ENCODE data around the gene BRIP1.
"Not testable (repeated sequence)": the region's sequence is repeated elsewhere in the genome, so short reads cannot be mapped to it uniquely, and the experiment has no call there.

Gene BRIP1

GRCh38 chr17:61720016-61720795 lies 143.1 kb downstream of the BRIP1 start:
- no peak overlapping the region for H3K4me3 ChIP-seq (ENCODE audit: low read depth, low read length)
- no peak for DNase-seq (ENCODE audit: low read depth)
- TF ChIP-seq, protein P1, sequence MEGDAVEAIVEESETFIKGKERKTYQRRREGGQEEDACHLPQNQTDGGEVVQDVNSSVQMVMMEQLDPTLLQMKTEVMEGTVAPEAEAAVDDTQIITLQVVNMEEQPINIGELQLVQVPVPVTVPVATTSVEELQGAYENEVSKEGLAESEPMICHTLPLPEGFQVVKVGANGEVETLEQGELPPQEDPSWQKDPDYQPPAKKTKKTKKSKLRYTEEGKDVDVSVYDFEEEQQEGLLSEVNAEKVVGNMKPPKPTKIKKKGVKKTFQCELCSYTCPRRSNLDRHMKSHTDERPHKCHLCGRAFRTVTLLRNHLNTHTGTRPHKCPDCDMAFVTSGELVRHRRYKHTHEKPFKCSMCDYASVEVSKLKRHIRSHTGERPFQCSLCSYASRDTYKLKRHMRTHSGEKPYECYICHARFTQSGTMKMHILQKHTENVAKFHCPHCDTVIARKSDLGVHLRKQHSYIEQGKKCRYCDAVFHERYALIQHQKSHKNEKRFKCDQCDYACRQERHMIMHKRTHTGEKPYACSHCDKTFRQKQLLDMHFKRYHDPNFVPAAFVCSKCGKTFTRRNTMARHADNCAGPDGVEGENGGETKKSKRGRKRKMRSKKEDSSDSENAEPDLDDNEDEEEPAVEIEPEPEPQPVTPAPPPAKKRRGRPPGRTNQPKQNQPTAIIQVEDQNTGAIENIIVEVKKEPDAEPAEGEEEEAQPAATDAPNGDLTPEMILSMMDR (IDR thresholded peaks at IDR 0.05; ENCODE audit: low read depth, low read length), result no peak
- TF ChIP-seq MYC (IDR thresholded peaks at IDR 0.05; ENCODE audit: low read depth, low read length), result no peak
- TF ChIP-seq, protein P2, sequence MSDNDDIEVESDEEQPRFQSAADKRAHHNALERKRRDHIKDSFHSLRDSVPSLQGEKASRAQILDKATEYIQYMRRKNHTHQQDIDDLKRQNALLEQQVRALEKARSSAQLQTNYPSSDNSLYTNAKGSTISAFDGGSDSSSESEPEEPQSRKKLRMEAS (IDR thresholded peaks at IDR 0.05; ENCODE audit: low read depth, low read length), result no peak
- no peak for TF ChIP-seq POLR2A (IDR thresholded peaks at IDR 0.05; ENCODE audit: extremely low read depth, insufficient read length)

DNA sequence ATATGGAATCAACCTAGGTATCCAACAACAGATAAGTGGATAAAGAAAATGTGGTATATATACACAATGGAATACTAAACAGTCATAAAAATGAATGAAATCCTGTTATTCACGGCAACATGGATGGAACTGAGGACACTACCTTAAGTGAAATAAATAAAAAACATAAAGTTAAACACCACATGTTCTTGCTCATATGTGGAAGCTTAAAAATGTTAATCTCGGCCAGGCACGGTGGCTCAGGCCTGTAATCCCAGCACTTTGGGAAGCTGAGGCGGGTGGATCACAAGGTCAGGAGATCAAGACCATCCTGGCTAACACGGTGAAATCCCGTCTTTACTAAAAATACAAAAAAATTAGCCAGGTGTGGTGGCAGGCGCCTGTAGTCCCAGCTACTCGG lies 144.1 kb downstream of the BRIP1 start:
- not testable (repeated sequence) for DNase-seq (ENCODE audit: low read depth); H3K4me3 ChIP-seq (ENCODE audit: low read depth, low read length)

- no peak for DNase-seq (ENCODE audit: low read depth)
- H3K4me3 ChIP-seq (ENCODE audit: low read depth, low read length), result no peak overlapping the region
- TF ChIP-seq, protein P1 (IDR thresholded peaks at IDR 0.05; ENCODE audit: low read depth, low read length), result no peak
- no peak for TF ChIP-seq POLR2A (IDR thresholded peaks at IDR 0.05; ENCODE audit: extremely low read depth, insufficient read length)
- TF ChIP-seq, protein P2 (IDR thresholded peaks at IDR 0.05; ENCODE audit: low read depth, low read length), result no peak
- TF ChIP-seq MYC (IDR thresholded peaks at IDR 0.05; ENCODE audit: low read depth, low read length), result no peak
Measured at GRCh38 chr17:61718022-61718421, 145.3 kb downstream of the BRIP1 start.

DNA sequence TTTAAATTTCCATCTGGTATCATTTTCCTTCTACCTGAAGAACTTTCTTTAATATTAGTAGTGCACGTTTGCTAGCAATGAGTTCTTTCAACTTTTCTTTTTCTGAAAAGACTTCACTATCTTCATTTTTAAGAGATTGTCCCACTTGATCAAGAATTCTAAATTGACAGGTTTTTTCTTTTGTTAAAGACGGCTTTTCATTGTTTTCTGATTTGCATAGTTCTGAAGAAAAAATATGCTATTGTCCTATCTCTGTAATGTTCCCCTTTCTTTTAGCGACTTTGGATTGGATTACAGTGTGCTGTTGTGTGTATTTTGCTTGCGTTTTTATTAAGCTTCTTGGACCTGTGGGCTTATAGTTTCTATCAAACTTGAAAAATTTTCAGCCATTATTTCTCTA lies 146.0 kb downstream of the BRIP1 start:
- TF ChIP-seq, protein P2 (IDR thresholded peaks at IDR 0.05; ENCODE audit: low read depth, low read length), result no peak
- no peak for TF ChIP-seq POLR2A (IDR thresholded peaks at IDR 0.05; ENCODE audit: extremely low read depth, insufficient read length)
- no peak for TF ChIP-seq MYC (IDR thresholded peaks at IDR 0.05; ENCODE audit: low read depth, low read length)
- TF ChIP-seq, protein P1 (IDR thresholded peaks at IDR 0.05; ENCODE audit: low read depth, low read length), result no peak
- DNase-seq (ENCODE audit: low read depth), result no peak
- no peak overlapping the region for H3K4me3 ChIP-seq (ENCODE audit: low read depth, low read length)

DNA sequence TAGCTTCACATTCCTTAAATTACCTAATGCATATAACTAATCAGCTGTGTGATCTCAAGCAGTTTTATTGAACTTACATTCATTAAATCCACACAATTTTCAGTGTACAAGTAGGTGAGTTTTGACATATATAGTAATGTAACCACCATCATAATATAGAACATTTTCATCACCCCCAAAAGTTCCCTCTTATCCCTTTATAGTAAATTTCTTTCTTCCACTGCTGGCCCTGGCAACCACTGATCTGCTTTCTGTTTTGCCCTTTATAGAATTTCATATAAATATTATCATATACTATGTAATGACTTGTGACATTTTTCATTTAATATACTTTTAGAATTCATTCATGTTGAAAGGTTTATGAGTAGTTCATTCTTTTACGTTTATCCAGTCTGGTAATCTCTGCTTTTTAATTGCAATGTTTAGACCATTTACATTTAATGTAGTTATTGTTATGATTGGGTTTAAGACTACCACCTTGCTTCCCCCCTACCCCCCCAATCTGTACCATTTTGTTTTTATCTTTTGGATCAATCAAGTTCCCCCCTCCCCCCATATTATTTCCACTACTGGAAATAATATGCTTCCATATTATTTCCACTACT lies 147.0 kb downstream of the BRIP1 start:
- TF ChIP-seq, protein P1 (IDR thresholded peaks at IDR 0.05; ENCODE audit: low read depth, low read length), result no peak
- no peak for TF ChIP-seq MYC (IDR thresholded peaks at IDR 0.05; ENCODE audit: low read depth, low read length)
- TF ChIP-seq, protein P2 (IDR thresholded peaks at IDR 0.05; ENCODE audit: low read depth, low read length), result no peak
- TF ChIP-seq POLR2A (IDR thresholded peaks at IDR 0.05; ENCODE audit: extremely low read depth, insufficient read length), result no peak

GRCh38 chr17:61715348-61715747 lies 148.0 kb downstream of the BRIP1 start:
- DNase-seq (ENCODE audit: low read depth), result no peak
- H3K4me3 ChIP-seq (ENCODE audit: low read depth, low read length), result no peak overlapping the region
- TF ChIP-seq, protein P2 (IDR thresholded peaks at IDR 0.05; ENCODE audit: low read depth, low read length), result no peak
- TF ChIP-seq MYC (IDR thresholded peaks at IDR 0.05; ENCODE audit: low read depth, low read length), result no peak
- TF ChIP-seq, protein P1 (IDR thresholded peaks at IDR 0.05; ENCODE audit: low read depth, low read length), result no peak
- TF ChIP-seq POLR2A (IDR thresholded peaks at IDR 0.05; ENCODE audit: extremely low read depth, insufficient read length), result no peak

More for the DNA sequence above, 147.0 kb downstream of the BRIP1 start:
- H3K4me3 ChIP-seq (ENCODE audit: low read depth, low read length), result no peak overlapping the region
- DNase-seq (ENCODE audit: low read depth), result no peak

All from NB4 (cell line).